WTC11 (cell line): ENCODE results near the gene BCL7C. TPM values are rescaled to one million over a fixed set of nuclear protein-coding genes. Genes with fewer than 3 reads are reported as not detected.
"Not testable (repeated sequence)": the region's sequence is repeated elsewhere in the genome, so short reads cannot be mapped to it uniquely, and the experiment has no call there.

Experiments
- ATAC-seq: fragments of 200-7000 bp; cut with Tn5 transposase; 2 replicates; pipeline ENCODE4 v1.10.0; 2021; ENCODE audit warnings: mild to moderate bottlenecking, moderate library complexity
- CTCF ChIA-PET: fragments of 300-600 bp; sonication (Branson Sonifier 250); formaldehyde crosslinking; loops from one replicate; lab custom pipeline; 2021; ENCODE audit warnings: antibody characterized with exemption; lab: Charles Lee
- POLR2A ChIA-PET: fragments of 350-600 bp; sonication (Branson Sonifier 250); formaldehyde crosslinking; loops from one replicate; lab custom pipeline; 2021; ENCODE audit warnings: antibody characterized with exemption; lab: Charles Lee
- DNase-seq: peaks from one replicate; pipeline ENCODE4 v3.0.0; 2021; ENCODE audit warnings: low spot score
- H3K27ac Mint-ChIP-seq: 2 replicates; pipeline ENCODE4 v1.8.0; 2021; ENCODE audit warnings: mixed read lengths
- H3K27me3 Mint-ChIP-seq: 2 replicates; pipeline ENCODE4 v1.8.0; 2021; ENCODE audit warnings: low read depth, mild to moderate bottlenecking, moderate library complexity, mixed read lengths
- H3K36me3 Mint-ChIP-seq: 2 replicates; pipeline ENCODE4 v1.8.0; 2021; ENCODE audit warnings: mixed read lengths
- H3K4me1 Mint-ChIP-seq: 2 replicates; pipeline ENCODE4 v1.8.0; 2022; ENCODE audit warnings: mixed read lengths
- H3K4me3 Mint-ChIP-seq: 2 replicates; pipeline ENCODE4 v1.8.0; 2021; ENCODE audit warnings: mild to moderate bottlenecking, moderate library complexity, mixed read lengths
- H3K9me3 Mint-ChIP-seq: 2 replicates; pipeline ENCODE4 v1.8.0; 2021; ENCODE audit warnings: mixed read lengths
- CTCF ChIP-seq: fragments of 200-600 bp; IDR thresholded peaks from 2 replicates; pipeline ENCODE4 v1.8.0; 2022; ENCODE audit warnings: antibody characterized with exemption
- FOXJ3 ChIP-seq: sonication (generic); formaldehyde crosslinking; IDR thresholded peaks from 2 replicates; pipeline ENCODE4 v1.9.0; 2021; ENCODE audit warnings: missing genetic modification reagents, mild to moderate bottlenecking, borderline replicate concordance
- GTF2I ChIP-seq: fragments of 250-450 bp; sonication (Bioruptor Pico); conservative IDR thresholded peaks from 2 replicates; pipeline ENCODE4 v1.4.0; 2021; ENCODE audit warnings: mild to moderate bottlenecking
- IRF2 ChIP-seq: sonication (generic); formaldehyde crosslinking; IDR thresholded peaks from 2 replicates; pipeline ENCODE4 v1.8.0; 2022; ENCODE audit warnings: low read depth, missing genetic modification reagents, borderline replicate concordance
- JAZF1 ChIP-seq: fragments of 250-450 bp; sonication (Bioruptor Pico); IDR thresholded peaks from 2 replicates; pipeline ENCODE4 v1.9.0; 2021; ENCODE audit warnings: moderate library complexity, mild to moderate bottlenecking, inconsistent platforms
- KAT7 ChIP-seq: sonication (generic); formaldehyde crosslinking; IDR thresholded peaks from 2 replicates; pipeline ENCODE4 v1.8.1; 2023; ENCODE audit warnings: missing genetic modification reagents, mild to moderate bottlenecking, borderline replicate concordance
- MYBL2 ChIP-seq: sonication (generic); formaldehyde crosslinking; IDR thresholded peaks from 2 replicates; pipeline ENCODE4 v1.8.1; 2023; ENCODE audit warnings: mild to moderate bottlenecking, moderate library complexity, missing genetic modification reagents
- NR1H2 ChIP-seq: sonication (generic); formaldehyde crosslinking; IDR thresholded peaks from 2 replicates; pipeline ENCODE4 v1.9.0; 2021; ENCODE audit warnings: mild to moderate bottlenecking, moderate library complexity, missing genetic modification reagents
- PRRX2 ChIP-seq: fragments of 250-450 bp; sonication (Bioruptor Pico); IDR thresholded peaks from 2 replicates; pipeline ENCODE4 v1.8.0; 2021; ENCODE audit warnings: mild to moderate bottlenecking
- SMAD4 ChIP-seq: sonication (generic); formaldehyde crosslinking; IDR thresholded peaks from 2 replicates; pipeline ENCODE4 v1.8.0; 2022; ENCODE audit warnings: mild to moderate bottlenecking, missing genetic modification reagents
- ZMAT4 ChIP-seq: fragments of 250-450 bp; sonication (Bioruptor Pico); IDR thresholded peaks from 2 replicates; pipeline ENCODE4 v1.9.0; 2021; ENCODE audit warnings: mild to moderate bottlenecking
- ZNF138 ChIP-seq: sonication (generic); formaldehyde crosslinking; conservative IDR thresholded peaks from 2 replicates; pipeline ENCODE4 v1.8.1; 2022; ENCODE audit warnings: mild to moderate bottlenecking, moderate library complexity, missing genetic modification reagents
- ZNF416 ChIP-seq: fragments of 250-450 bp; sonication (Bioruptor Pico); IDR thresholded peaks from 2 replicates; pipeline ENCODE4 v1.9.0; 2021; ENCODE audit warnings: mild to moderate bottlenecking, inconsistent platforms
- ZNF425 ChIP-seq: fragments of 250-450 bp; sonication (Bioruptor Pico); conservative IDR thresholded peaks from 2 replicates; pipeline ENCODE4 v1.9.0; 2021; ENCODE audit warnings: mild to moderate bottlenecking
- ZNF671 ChIP-seq: fragments of 250-450 bp; sonication (Bioruptor Pico); IDR thresholded peaks from 2 replicates; pipeline ENCODE4 v1.8.0; 2021; ENCODE audit warnings: mild to moderate bottlenecking
- total RNA-seq: library from RNA; stranded (reverse); gene quantifications from 3 replicates; pipeline ENCODE4 v1.2.3, GENCODE V29; 2021
- TF ChIP-seq, protein P1 (sequence below): sonication (generic); formaldehyde crosslinking; IDR thresholded peaks from 2 replicates; pipeline ENCODE4 v1.8.0; 2023; ENCODE audit warnings: missing genetic modification reagents
- TF ChIP-seq, protein P2 (sequence below): sonication (generic); formaldehyde crosslinking; IDR thresholded peaks from 2 replicates; pipeline ENCODE4 v1.8.1; 2023; ENCODE audit warnings: mild to moderate bottlenecking, missing genetic modification reagents
- TF ChIP-seq, protein P3 (sequence below): fragments of 250-450 bp; sonication (Bioruptor Pico); IDR thresholded peaks from 2 replicates; pipeline ENCODE4 v1.9.0; 2021; ENCODE audit warnings: mild to moderate bottlenecking, borderline replicate concordance

BCL7C gene
- total RNA-seq, 1 experiment from 2014 or later: 18.3 TPM

DNA sequence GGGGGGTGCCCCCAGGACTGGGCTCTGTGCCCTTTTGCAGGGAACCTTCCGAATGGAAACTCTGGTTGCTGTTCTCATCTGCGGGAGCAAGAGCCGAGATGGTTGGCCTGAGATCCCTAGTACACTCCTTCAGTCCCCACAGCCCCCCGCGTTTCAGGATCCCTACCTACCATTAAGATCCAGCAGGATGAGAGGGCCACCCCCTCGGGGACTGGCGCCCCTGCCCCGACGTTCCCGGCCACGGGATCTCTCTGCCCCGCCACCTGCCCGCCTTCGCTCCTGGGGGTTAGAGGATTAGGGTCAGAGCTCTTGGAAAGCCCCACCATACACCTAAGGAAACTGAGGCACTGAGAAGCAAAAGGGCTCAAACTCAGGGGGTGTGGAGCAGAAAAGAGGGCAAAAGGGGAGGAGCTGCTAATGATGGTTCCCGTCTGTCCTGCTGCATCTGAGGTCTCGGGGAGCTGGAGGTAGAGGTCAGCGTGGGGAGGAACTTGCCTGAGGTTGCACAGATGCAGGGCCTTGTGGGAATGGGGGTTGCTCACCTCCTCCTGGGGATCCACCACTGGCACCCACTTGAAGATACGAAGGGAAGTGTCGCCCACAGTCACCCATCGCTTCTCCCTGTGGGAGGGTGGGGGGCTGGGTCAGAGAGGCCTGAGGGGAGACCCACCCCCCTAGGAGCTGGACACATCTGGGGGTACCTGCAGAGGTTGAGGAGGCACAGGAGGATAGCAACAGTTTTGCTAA is 1.0 kb downstream of the BCL7C start:
- ATAC-seq: no peak
- Mint-ChIP-seq H3K36me3 (peaks cover 3% of the 10 kb centered on the region; the same call in 1 of the 2 replicates), H3K27me3 (peaks cover 23% of the 10 kb centered on the region), H3K9me3 (no peaks in the 10 kb centered on the region), H3K27ac (no peak overlapping the region), H3K4me3 (peak overlapping the region; percentile 75), H3K4me1 (peaks cover 24% of the 10 kb centered on the region)
- POLR2A ChIA-PET: interaction anchor here (0.5 to 1.5 kb wide), 4 partner anchors 9 to 118 kb away, joined by 3 read pairs; no protein-coding TSS in a partner anchor
- CTCF ChIA-PET: interaction anchor here (0.5 to 2.1 kb wide), 6 partner anchors 9 to 257 kb away, joined by 3 to 11 read pairs (median 4); no protein-coding TSS in a partner anchor
- DNase-seq: no peak
- TF ChIP-seq PRRX2 (no peak), JAZF1 (CRISPR knock-in tag) (no peak), IRF2 (no peak), ZNF671 (CRISPR knock-in tag) (no peak), MYBL2 (CRISPR knock-in tag) (no peak), ZNF416 (CRISPR knock-in tag) (no peak), ZNF138 (CRISPR knock-in tag) (no peak), ZNF425 (no peak), GTF2I (no peak), CTCF (no peak), NR1H2 (CRISPR knock-in tag) (no peak), FOXJ3 (CRISPR knock-in tag) (no peak), ZMAT4 (no peak), SMAD4 (CRISPR knock-in tag) (no peak), KAT7 (CRISPR knock-in tag) (no peak)
- TF ChIP-seq, protein P1, sequence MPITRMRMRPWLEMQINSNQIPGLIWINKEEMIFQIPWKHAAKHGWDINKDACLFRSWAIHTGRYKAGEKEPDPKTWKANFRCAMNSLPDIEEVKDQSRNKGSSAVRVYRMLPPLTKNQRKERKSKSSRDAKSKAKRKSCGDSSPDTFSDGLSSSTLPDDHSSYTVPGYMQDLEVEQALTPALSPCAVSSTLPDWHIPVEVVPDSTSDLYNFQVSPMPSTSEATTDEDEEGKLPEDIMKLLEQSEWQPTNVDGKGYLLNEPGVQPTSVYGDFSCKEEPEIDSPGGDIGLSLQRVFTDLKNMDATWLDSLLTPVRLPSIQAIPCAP: no peak
- TF ChIP-seq, protein P2, sequence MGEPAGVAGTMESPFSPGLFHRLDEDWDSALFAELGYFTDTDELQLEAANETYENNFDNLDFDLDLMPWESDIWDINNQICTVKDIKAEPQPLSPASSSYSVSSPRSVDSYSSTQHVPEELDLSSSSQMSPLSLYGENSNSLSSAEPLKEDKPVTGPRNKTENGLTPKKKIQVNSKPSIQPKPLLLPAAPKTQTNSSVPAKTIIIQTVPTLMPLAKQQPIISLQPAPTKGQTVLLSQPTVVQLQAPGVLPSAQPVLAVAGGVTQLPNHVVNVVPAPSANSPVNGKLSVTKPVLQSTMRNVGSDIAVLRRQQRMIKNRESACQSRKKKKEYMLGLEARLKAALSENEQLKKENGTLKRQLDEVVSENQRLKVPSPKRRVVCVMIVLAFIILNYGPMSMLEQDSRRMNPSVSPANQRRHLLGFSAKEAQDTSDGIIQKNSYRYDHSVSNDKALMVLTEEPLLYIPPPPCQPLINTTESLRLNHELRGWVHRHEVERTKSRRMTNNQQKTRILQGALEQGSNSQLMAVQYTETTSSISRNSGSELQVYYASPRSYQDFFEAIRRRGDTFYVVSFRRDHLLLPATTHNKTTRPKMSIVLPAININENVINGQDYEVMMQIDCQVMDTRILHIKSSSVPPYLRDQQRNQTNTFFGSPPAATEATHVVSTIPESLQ (CRISPR knock-in tag): no peak
- TF ChIP-seq, protein P3, sequence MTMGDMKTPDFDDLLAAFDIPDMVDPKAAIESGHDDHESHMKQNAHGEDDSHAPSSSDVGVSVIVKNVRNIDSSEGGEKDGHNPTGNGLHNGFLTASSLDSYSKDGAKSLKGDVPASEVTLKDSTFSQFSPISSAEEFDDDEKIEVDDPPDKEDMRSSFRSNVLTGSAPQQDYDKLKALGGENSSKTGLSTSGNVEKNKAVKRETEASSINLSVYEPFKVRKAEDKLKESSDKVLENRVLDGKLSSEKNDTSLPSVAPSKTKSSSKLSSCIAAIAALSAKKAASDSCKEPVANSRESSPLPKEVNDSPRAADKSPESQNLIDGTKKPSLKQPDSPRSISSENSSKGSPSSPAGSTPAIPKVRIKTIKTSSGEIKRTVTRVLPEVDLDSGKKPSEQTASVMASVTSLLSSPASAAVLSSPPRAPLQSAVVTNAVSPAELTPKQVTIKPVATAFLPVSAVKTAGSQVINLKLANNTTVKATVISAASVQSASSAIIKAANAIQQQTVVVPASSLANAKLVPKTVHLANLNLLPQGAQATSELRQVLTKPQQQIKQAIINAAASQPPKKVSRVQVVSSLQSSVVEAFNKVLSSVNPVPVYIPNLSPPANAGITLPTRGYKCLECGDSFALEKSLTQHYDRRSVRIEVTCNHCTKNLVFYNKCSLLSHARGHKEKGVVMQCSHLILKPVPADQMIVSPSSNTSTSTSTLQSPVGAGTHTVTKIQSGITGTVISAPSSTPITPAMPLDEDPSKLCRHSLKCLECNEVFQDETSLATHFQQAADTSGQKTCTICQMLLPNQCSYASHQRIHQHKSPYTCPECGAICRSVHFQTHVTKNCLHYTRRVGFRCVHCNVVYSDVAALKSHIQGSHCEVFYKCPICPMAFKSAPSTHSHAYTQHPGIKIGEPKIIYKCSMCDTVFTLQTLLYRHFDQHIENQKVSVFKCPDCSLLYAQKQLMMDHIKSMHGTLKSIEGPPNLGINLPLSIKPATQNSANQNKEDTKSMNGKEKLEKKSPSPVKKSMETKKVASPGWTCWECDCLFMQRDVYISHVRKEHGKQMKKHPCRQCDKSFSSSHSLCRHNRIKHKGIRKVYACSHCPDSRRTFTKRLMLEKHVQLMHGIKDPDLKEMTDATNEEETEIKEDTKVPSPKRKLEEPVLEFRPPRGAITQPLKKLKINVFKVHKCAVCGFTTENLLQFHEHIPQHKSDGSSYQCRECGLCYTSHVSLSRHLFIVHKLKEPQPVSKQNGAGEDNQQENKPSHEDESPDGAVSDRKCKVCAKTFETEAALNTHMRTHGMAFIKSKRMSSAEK (CRISPR knock-in tag): no peak

- H3K9me3 Mint-ChIP-seq, DNase-seq, ATAC-seq, POLR2A ChIA-PET, H3K27ac Mint-ChIP-seq, H3K4me3 Mint-ChIP-seq, H3K36me3 Mint-ChIP-seq: not testable (repeated sequence)
- Mint-ChIP-seq H3K27me3 (peaks cover 19% of the 10 kb centered on the region), H3K4me1 (peaks cover 21% of the 10 kb centered on the region)
- CTCF ChIA-PET: interaction anchor here (0.7 to 2.9 kb wide), 3 partner anchors 11 to 330 kb away, joined by 3 to 8 read pairs (median 7); no protein-coding TSS in a partner anchor
Measured at GRCh38 chr16:30891043-30891823, 2.6 kb downstream of the BCL7C start.
